ENCODE data around the gene MYO19. TPM values are rescaled to one million over a fixed set of nuclear protein-coding genes. Genes with fewer than 3 reads are reported as not detected.
"Not testable (repeated sequence)": the region's sequence is repeated elsewhere in the genome, so short reads cannot be mapped to it uniquely, and the experiment has no call there.

MYO19 gene
- total RNA-seq, 1 donor, result 51.4 TPM

DNA sequence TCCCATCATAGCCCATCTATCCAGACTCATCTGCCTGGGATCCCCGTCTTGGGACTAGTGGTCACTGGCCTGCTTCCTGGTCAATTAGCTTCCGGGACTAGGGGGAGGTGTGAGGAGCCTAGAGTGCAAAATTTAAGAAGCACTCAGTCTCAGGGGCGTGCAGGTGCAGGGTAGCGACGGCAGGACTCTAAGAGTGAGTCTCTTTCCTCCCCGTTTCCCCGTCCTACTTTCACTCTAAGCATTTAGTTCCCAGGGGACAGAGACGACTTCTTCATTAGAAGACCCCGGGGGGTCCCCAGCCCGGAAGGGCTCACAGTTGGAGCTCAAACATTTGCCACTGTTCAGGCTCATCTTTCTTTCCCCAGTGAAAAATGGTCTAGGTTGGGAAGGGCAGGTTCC lies 48.9 kb downstream of the MYO19 start:
- Histone ChIP-seq H3K27ac (ENCODE audit: low read depth, low read length) (peak overlapping the region; percentile 13), H4K20me1 (ENCODE audit: insufficient read depth, low read length) (peaks cover 8% of the 10 kb centered on the region), H2AFZ (ENCODE audit: low read length) (peak overlapping the region; percentile 97)

DNA sequence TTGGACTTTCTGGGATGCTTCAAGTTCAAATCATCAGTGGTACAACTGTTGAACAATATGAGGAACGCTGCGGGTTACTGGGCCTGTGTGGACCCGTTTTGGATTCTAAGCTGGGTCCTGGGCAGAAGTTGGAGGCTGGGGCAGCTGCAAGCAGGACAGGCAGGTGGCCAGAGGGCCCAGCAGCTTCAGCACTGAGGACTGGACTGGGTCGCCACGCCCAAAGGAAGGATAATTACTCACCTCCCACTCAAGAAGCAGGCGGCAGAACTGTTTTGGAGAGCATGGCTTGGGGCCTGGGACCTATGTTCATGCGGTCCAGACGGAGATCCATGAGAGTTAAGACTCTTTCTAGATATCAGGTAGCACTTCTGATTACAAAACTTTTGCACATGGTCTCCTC lies 49.6 kb downstream of the MYO19 start:
- H3K9me3 ChIP-seq (ENCODE audit: low read depth, low read length), result no peaks in the 10 kb centered on the region
- no peak overlapping the region for H3K4me3 ChIP-seq (ENCODE audit: insufficient read depth, low read length)
- no peak overlapping the region for H3K27ac ChIP-seq (ENCODE audit: low read depth, low read length)
- no peak for DNase-seq (ENCODE audit: insufficient read length, low spot score, missing footprints)
- H3K27me3 ChIP-seq (ENCODE audit: insufficient read depth, low read length), result peaks cover 8% of the 10 kb centered on the region
- peaks cover 5% of the 10 kb centered on the region for H4K20me1 ChIP-seq (ENCODE audit: insufficient read depth, low read length)
- no peak overlapping the region for H3K4me2 ChIP-seq (ENCODE audit: insufficient read depth, low read length)
- TF ChIP-seq, protein P1, sequence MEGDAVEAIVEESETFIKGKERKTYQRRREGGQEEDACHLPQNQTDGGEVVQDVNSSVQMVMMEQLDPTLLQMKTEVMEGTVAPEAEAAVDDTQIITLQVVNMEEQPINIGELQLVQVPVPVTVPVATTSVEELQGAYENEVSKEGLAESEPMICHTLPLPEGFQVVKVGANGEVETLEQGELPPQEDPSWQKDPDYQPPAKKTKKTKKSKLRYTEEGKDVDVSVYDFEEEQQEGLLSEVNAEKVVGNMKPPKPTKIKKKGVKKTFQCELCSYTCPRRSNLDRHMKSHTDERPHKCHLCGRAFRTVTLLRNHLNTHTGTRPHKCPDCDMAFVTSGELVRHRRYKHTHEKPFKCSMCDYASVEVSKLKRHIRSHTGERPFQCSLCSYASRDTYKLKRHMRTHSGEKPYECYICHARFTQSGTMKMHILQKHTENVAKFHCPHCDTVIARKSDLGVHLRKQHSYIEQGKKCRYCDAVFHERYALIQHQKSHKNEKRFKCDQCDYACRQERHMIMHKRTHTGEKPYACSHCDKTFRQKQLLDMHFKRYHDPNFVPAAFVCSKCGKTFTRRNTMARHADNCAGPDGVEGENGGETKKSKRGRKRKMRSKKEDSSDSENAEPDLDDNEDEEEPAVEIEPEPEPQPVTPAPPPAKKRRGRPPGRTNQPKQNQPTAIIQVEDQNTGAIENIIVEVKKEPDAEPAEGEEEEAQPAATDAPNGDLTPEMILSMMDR (IDR thresholded peaks at IDR 0.05; ENCODE audit: extremely low read depth, low read depth, low read length), result no peak
- peaks cover 4% of the 10 kb centered on the region for H3K36me3 ChIP-seq (ENCODE audit: insufficient read depth, low read length)
- H2AFZ ChIP-seq (ENCODE audit: low read length), result no peak overlapping the region
- peaks cover 36% of the 10 kb centered on the region for H3K79me2 ChIP-seq (ENCODE audit: insufficient read depth, low read length)
- H3K4me1 ChIP-seq (ENCODE audit: insufficient read depth, low read length), result peaks cover 14% of the 10 kb centered on the region

More for the DNA sequence above, 48.9 kb downstream of the MYO19 start:
- Histone ChIP-seq H3K4me2 (ENCODE audit: insufficient read depth, low read length) (peak overlapping the region; percentile 92), H3K27me3 (ENCODE audit: insufficient read depth, low read length) (peaks cover 8% of the 10 kb centered on the region), H3K36me3 (ENCODE audit: insufficient read depth, low read length) (peaks cover 4% of the 10 kb centered on the region), H3K9me3 (ENCODE audit: low read depth, low read length) (no peaks in the 10 kb centered on the region), H3K79me2 (ENCODE audit: insufficient read depth, low read length) (peaks cover 39% of the 10 kb centered on the region), H3K4me1 (ENCODE audit: insufficient read depth, low read length) (peaks cover 14% of the 10 kb centered on the region), H3K4me3 (ENCODE audit: insufficient read depth, low read length) (peak overlapping the region; percentile 89)
- no peak for DNase-seq (ENCODE audit: insufficient read length, low spot score, missing footprints)
- TF ChIP-seq, protein P1 (IDR thresholded peaks at IDR 0.05; ENCODE audit: extremely low read depth, low read depth, low read length), result no peak

DNA sequence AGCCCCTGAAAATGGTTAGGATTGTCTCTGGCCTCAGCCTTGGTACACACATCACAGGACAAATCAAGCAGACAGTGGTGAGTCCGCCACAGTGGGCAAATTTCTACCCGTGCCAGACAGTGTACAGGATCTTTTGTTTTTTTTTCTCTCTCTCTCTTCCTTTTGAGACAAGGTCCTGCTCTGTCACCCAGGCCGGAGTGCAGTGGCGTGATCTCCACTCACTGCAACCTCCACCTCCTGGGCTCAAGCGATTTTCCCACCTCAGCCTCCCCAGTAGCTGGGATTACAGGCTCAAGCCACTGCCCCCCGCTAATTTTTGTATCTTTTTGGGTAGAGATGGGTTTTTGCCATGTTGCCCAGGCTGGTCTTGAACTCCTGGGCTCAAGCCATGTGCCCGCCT lies 50.6 kb downstream of the MYO19 start:
- peaks cover 13% of the 10 kb centered on the region for H3K27me3 ChIP-seq (ENCODE audit: insufficient read depth, low read length)
- H2AFZ ChIP-seq (ENCODE audit: low read length); H3K9me3 ChIP-seq (ENCODE audit: low read depth, low read length); DNase-seq (ENCODE audit: insufficient read length, low spot score, missing footprints); H4K20me1 ChIP-seq (ENCODE audit: insufficient read depth, low read length); H3K36me3 ChIP-seq (ENCODE audit: insufficient read depth, low read length); H3K27ac ChIP-seq (ENCODE audit: low read depth, low read length); H3K4me2 ChIP-seq (ENCODE audit: insufficient read depth, low read length); H3K4me3 ChIP-seq (ENCODE audit: insufficient read depth, low read length): not testable (repeated sequence)
- peaks cover 26% of the 10 kb centered on the region for H3K79me2 ChIP-seq (ENCODE audit: insufficient read depth, low read length)
- H3K4me1 ChIP-seq (ENCODE audit: insufficient read depth, low read length), result peaks cover 14% of the 10 kb centered on the region

DNA sequence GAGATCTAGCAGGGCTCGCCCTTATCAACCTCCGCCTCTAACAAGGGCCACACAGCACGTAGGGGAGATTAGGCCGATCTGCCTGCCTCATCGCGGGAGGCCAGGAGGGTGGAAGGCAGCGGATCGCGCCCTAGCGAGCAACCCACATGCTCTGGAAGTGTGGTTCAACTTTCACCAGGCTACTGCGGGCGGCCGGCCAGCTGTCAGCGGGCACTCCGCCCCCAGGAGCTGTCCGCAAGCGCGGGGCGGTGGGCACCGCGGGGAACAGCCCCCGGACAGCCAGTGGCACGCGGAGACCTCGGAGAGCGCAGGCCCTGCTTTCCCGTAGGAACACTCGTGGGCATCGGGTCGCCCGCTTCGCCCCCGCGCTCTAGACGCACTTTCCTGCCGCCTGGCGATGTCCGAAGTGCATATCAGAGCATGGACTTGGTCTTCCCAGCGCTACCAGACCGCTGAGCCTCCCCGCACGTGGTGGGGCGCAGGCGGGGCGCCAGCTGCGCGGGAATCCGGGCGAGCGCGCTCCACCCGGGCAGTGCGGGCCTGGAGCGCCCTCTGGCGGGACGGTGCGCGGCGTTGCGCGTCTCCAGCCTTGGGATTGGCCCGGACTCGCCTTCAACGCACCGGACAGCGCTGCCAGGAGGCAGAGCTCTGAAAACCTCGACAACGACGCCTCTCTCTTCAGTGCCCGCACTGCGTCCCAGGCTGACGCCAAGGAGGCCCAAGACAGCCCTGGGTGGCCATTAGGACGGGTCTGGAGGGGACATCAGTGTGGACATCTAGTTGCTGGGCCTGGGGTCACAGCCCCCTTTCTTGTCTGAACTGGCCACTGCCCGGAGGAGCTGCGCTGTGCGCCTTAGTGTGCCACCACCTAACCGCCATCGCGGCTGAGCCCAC lies 51.8 kb downstream of the MYO19 start:
- Histone ChIP-seq H3K4me1 (ENCODE audit: insufficient read depth, low read length) (peaks cover 14% of the 10 kb centered on the region), H3K9me3 (ENCODE audit: low read depth, low read length) (no peaks in the 10 kb centered on the region), H3K27me3 (ENCODE audit: insufficient read depth, low read length) (peaks cover 13% of the 10 kb centered on the region), H3K36me3 (ENCODE audit: insufficient read depth, low read length) (no peaks in the 10 kb centered on the region), H3K27ac (ENCODE audit: low read depth, low read length) (no peak overlapping the region), H2AFZ (ENCODE audit: low read length) (peak overlapping the region; percentile 92), H3K4me3 (ENCODE audit: insufficient read depth, low read length) (peak overlapping the region; percentile 59), H4K20me1 (ENCODE audit: insufficient read depth, low read length) (no peaks in the 10 kb centered on the region), H3K79me2 (ENCODE audit: insufficient read depth, low read length) (peaks cover 16% of the 10 kb centered on the region), H3K4me2 (ENCODE audit: insufficient read depth, low read length) (peak overlapping the region; percentile 77)
- peak; percentile 98 for DNase-seq (ENCODE audit: insufficient read length, low spot score, missing footprints)
- TF ChIP-seq, protein P1 (IDR thresholded peaks at IDR 0.05; ENCODE audit: extremely low read depth, low read depth, low read length), result peak; percentile 83
